Measurements from ENCODE around the gene AACS. TPM values are rescaled to one million over a fixed set of nuclear protein-coding genes. Genes with fewer than 3 reads are reported as not detected.
A peak's percentile ranks its signal among the peaks of the same experiment; 100 is the strongest.
"Not testable (repeated sequence)": the region's sequence is repeated elsewhere in the genome, so short reads cannot be mapped to it uniquely, and the experiment has no call there.

AACS gene
- total RNA-seq, 1 experiment from 2014 or later: 16.0 TPM

GRCh38 chr12:125038976-125039625, 26.1 kb upstream of the AACS start:
- H3K9me3 ChIP-seq: no peaks in the 10 kb centered on the region
- no peaks in the 10 kb centered on the region for H3K27me3 ChIP-seq
- no peak for DNase-seq
- H3K36me3 ChIP-seq: no peaks in the 10 kb centered on the region
- no peak overlapping the region for H3K4me3 ChIP-seq

GRCh38 chr12:125049093-125049458, 16.2 kb upstream of the AACS start:
- Histone ChIP-seq H3K27me3 (no peaks in the 10 kb centered on the region), H3K4me3 (peak overlapping the region; percentile 51), H3K36me3 (no peaks in the 10 kb centered on the region), H3K9me3 (no peaks in the 10 kb centered on the region)
- no peak for DNase-seq

- Histone ChIP-seq H3K36me3 (no peaks in the 10 kb centered on the region), H3K9me3 (no peaks in the 10 kb centered on the region), H3K27me3 (no peaks in the 10 kb centered on the region), H3K4me3 (no peak overlapping the region)
- no peak for DNase-seq
Observed at GRCh38 chr12:125050446-125050845, 14.8 kb upstream of the AACS start.

- Histone ChIP-seq H3K27me3 (no peaks in the 10 kb centered on the region), H3K9me3 (no peaks in the 10 kb centered on the region), H3K36me3 (no peaks in the 10 kb centered on the region), H3K4me3 (no peak overlapping the region)
- DNase-seq: no peak
Observed at GRCh38 chr12:125050868-125051267, 14.4 kb upstream of the AACS start.

- H3K36me3 ChIP-seq: no peaks in the 10 kb centered on the region
- no peak overlapping the region for H3K4me3 ChIP-seq
- H3K9me3 ChIP-seq: no peaks in the 10 kb centered on the region
- H3K27me3 ChIP-seq: no peaks in the 10 kb centered on the region
- DNase-seq: no peak
Observed at GRCh38 chr12:125053821-125054220, 11.4 kb upstream of the AACS start.

- no peaks in the 10 kb centered on the region for H3K36me3 ChIP-seq
- no peaks in the 10 kb centered on the region for H3K27me3 ChIP-seq
- DNase-seq: no peak
- H3K4me3 ChIP-seq: no peak overlapping the region
- no peaks in the 10 kb centered on the region for H3K9me3 ChIP-seq
Observed at GRCh38 chr12:125055591-125055990, 9.6 kb upstream of the AACS start.

GRCh38 chr12:125056306-125056705, 8.9 kb upstream of the AACS start:
- H3K36me3 ChIP-seq: no peaks in the 10 kb centered on the region
- no peaks in the 10 kb centered on the region for H3K27me3 ChIP-seq
- no peak for DNase-seq
- no peak overlapping the region for H3K4me3 ChIP-seq
- H3K9me3 ChIP-seq: no peaks in the 10 kb centered on the region

- Histone ChIP-seq H3K36me3 (no peaks in the 10 kb centered on the region), H3K9me3 (no peaks in the 10 kb centered on the region), H3K4me3 (no peak overlapping the region), H3K27me3 (no peaks in the 10 kb centered on the region)
- DNase-seq: no peak
Observed at GRCh38 chr12:125057708-125058107, 7.5 kb upstream of the AACS start.

- no peak for DNase-seq
- H3K27me3 ChIP-seq: no peaks in the 10 kb centered on the region
Observed at GRCh38 chr12:125061229-125061628, 4.0 kb upstream of the AACS start.

GRCh38 chr12:125063522-125063921, 1.7 kb upstream of the AACS start:
- H3K4me3 ChIP-seq, H3K27me3 ChIP-seq, H3K36me3 ChIP-seq, H3K9me3 ChIP-seq, DNase-seq: not testable (repeated sequence)

More at GRCh38 chr12:125061229-125061628, 4.0 kb upstream of the AACS start:
- Histone ChIP-seq H3K4me3 (no peak overlapping the region), H3K36me3 (no peaks in the 10 kb centered on the region), H3K9me3 (no peaks in the 10 kb centered on the region)

- Histone ChIP-seq H3K9me3 (no peaks in the 10 kb centered on the region), H3K36me3 (no peaks in the 10 kb centered on the region), H3K4me3 (peak overlapping the region; percentile 73), H3K27me3 (no peaks in the 10 kb centered on the region)
- DNase-seq: no peak
Observed at GRCh38 chr12:125064492-125064891, 743 bp upstream of the AACS start.

GRCh38 chr12:125065919-125066570, 810 bp downstream of the AACS start:
- peak overlapping the region; percentile 73 for H3K4me3 ChIP-seq
- no peaks in the 10 kb centered on the region for H3K27me3 ChIP-seq
- no peak for DNase-seq
- H3K36me3 ChIP-seq: no peaks in the 10 kb centered on the region
- H3K9me3 ChIP-seq: no peaks in the 10 kb centered on the region

GRCh38 chr12:125068391-125068790, 3.2 kb downstream of the AACS start:
- Histone ChIP-seq H3K9me3 (no peaks in the 10 kb centered on the region), H3K27me3 (no peaks in the 10 kb centered on the region), H3K4me3 (no peak overlapping the region), H3K36me3 (no peaks in the 10 kb centered on the region)
- no peak for DNase-seq

GRCh38 chr12:125069616-125070015, 4.4 kb downstream of the AACS start:
- H3K9me3 ChIP-seq: no peaks in the 10 kb centered on the region
- no peaks in the 10 kb centered on the region for H3K27me3 ChIP-seq
- H3K4me3 ChIP-seq: no peak overlapping the region
- DNase-seq: no peak
- H3K36me3 ChIP-seq: no peaks in the 10 kb centered on the region

GRCh38 chr12:125070112-125070511, 4.9 kb downstream of the AACS start:
- Histone ChIP-seq H3K36me3 (no peaks in the 10 kb centered on the region), H3K27me3 (no peaks in the 10 kb centered on the region), H3K4me3 (no peak overlapping the region), H3K9me3 (no peaks in the 10 kb centered on the region)
- no peak for DNase-seq

GRCh38 chr12:125070661-125071390, 5.6 kb downstream of the AACS start:
- no peaks in the 10 kb centered on the region for H3K9me3 ChIP-seq
- H3K4me3 ChIP-seq: no peak overlapping the region
- H3K36me3 ChIP-seq: no peaks in the 10 kb centered on the region
- DNase-seq: no peak
- no peaks in the 10 kb centered on the region for H3K27me3 ChIP-seq

GRCh38 chr12:125071456-125071855, 6.2 kb downstream of the AACS start:
- Histone ChIP-seq H3K36me3 (peaks cover under 1% of the 10 kb centered on the region; the same call in 1 of the 2 replicates), H3K9me3 (no peaks in the 10 kb centered on the region), H3K4me3 (no peak overlapping the region), H3K27me3 (no peaks in the 10 kb centered on the region)
- DNase-seq: no peak

- Histone ChIP-seq H3K36me3 (peaks cover 3% of the 10 kb centered on the region; the same call in 1 of the 2 replicates), H3K4me3 (no peak overlapping the region), H3K9me3 (no peaks in the 10 kb centered on the region), H3K27me3 (no peaks in the 10 kb centered on the region)
- DNase-seq: no peak
Observed at GRCh38 chr12:125072496-125072895, 7.3 kb downstream of the AACS start.
